Breast epithelium (tissue), 3 donors: ENCODE results near the gene PSMB11.

Source experiments
- CTCF ChIP-seq, 3 donors: fragments of 450-650 bp; IDR thresholded peaks; one replicate each; pipeline ENCODE4 v1.5.1; 2016 to 2017; ENCODE audit warnings: antibody characterized with exemption in 3 of 3, mild to moderate bottlenecking in 3 of 3, moderate library complexity in 3 of 3
- POLR2A ChIP-seq: fragments of 450-650 bp; IDR thresholded peaks from one replicate; pipeline ENCODE4 v1.6.1; 2016; ENCODE audit warnings: antibody characterized with exemption, mild to moderate bottlenecking, moderate library complexity
- POLR2AphosphoS5 ChIP-seq, 3 donors: sonication (generic); formaldehyde crosslinking; IDR thresholded peaks; one replicate each; pipeline ENCODE4 v1.6.1; 2017; ENCODE audit warnings: antibody characterized with exemption in 3 of 3

DNA sequence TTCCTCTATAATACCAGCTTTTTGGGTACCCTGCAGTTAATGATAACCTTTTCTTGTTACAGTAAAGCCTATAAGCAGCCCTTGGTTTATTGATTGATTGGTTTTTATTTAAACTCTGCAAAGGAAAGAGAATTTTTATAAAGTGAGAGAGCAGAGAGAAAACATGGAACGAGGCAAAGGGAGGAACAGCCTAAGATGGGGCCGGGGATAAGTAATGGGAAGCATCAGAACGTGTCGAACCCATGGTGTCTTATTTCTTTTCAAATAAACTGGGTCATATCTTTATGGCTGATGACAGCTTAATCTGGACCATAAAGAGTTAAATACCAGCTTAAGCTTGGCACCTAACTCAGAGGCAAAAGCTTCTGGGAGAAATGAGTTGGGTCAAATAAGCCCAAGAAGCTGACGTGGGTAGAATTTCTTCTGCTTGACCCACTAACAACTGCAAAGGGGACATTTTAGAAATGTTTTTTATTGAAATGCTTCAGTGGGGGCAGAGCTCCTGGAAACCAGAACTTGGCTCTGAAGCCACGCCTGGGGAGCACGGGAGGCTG, 20.0 kb upstream of the PSMB11 start:
- TF ChIP-seq CTCF (IDR thresholded peaks at IDR 0.05) = no peak
- TF ChIP-seq POLR2A = no peak
- TF ChIP-seq POLR2AphosphoS5 (IDR thresholded peaks at IDR 0.05) = no peak
